NCI-H1417 treated with DMSO at 0.1 percent for 48 hours (cell line): Measurements from ENCODE around the gene OR10P1.

ENCODE experiments used
- DNase-seq: peaks from one replicate; lab custom pipeline; 2025; lab: John Stamatoyannopoulos, UW

Gene OR10P1

DNA sequence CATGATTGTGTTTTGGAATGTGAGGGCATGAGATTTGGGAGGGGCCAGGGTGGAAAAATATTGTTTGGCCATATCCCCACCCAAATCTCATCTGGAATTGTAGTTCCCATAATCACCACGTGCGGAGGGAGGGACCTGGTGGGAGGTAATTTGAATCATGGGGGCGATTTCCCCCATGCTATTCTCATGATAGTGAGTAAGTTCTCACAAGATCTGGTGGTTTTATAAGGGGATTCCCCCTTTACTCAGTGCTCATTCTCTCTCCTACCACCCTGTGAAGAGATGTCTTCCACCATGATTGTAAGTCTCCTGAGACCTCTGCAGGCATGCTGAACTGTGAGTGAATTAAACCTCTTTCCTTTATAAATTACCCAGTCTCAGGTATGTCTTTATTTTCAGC is 15.7 kb downstream of the OR10P1 start:
- DNase-seq = no peak

GRCh38 chr12:55653031-55653430 is 16.3 kb downstream of the OR10P1 start:
- no peak for DNase-seq

GRCh38 chr12:55654511-55655214 is 18.0 kb downstream of the OR10P1 start:
- DNase-seq = no peak

GRCh38 chr12:55657212-55657611 is 20.5 kb downstream of the OR10P1 start:
- no peak for DNase-seq

GRCh38 chr12:55658212-55658611 is 21.5 kb downstream of the OR10P1 start:
- DNase-seq = no peak

- DNase-seq = no peak
Measured at GRCh38 chr12:55658635-55659391, 22.1 kb downstream of the OR10P1 start.

DNA sequence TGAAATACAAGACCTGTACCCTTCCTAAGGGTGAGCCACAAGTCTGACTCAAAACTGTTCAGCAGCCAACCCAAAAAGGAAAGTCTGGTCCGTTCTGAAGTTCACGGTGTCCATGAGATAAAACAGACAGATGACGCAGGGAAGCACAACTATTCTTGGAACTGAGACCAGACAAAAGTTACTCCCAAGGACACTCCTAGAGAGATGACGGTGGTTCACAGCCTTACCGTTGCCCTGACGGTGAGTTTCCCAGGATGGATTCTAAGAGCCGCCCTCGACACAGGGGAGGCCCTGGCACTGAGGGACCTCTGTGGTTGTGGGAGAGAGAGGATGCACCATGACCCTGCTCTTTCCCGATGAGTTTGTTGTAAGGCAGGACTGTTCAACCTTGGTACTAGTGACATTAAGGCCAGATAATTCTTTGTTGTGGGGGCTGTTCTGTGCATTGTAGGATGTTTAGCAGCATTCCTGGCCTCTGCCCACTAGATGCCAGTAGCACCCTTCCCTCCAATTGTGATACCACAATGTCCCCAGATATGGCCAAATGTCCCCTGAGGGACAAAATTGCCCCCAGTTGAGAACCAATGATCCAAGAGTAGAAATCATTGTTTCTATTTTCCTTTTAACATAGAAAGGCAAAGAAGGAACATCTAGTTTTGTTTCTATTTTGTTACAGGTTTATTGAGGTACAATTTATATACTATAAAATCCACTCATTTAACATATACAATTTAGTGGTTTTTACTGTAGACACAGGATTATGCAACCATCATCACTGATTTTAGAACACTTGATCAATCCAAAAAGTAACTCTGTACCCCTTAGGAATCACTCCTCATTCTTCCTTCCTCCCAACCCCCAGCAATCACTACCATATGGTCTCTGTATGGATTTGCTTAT is 23.0 kb downstream of the OR10P1 start:
- DNase-seq = no peak

GRCh38 chr12:55663391-55663790 is 26.7 kb downstream of the OR10P1 start:
- no peak for DNase-seq

DNA sequence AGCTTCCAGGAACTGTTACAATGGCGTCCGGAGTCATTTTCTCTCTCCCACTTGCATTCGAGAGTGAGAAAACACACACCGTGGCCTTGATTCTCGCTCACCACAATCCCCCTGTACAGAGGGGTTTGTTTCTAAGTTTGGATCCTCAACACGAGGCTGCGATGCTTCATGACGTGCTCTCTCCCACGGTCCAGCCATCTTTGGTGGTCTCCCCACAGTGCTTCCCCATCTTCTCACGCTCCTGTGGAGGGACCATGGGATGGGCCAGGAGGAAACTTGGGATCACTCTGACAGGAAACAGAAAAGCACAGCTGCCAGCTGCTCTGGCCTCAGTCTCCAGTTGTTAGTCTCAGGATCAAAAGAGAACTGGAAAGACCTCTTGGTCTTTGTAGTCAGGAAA is 28.1 kb downstream of the OR10P1 start:
- DNase-seq = no peak

- no peak for DNase-seq
Measured at GRCh38 chr12:55666508-55666907, 29.8 kb downstream of the OR10P1 start.

DNA sequence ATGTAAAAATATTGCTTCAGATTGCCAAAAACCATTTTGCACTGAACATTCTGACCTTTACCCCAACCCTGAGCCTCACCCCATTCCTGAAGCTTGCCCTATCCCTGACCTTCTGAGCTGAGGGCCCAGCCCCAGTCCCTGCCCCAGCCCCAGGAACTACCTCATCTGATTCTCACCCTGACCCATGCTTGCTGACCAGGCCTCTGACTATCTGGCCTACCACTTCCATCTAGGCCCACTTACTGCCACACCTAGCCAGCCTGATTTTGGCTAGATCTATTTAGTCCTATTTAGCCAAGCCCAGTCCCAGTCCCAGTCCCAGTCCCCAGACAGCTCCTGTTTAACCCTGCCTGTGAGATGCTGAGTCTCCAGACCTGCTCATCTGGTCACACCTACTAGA is 33.6 kb downstream of the OR10P1 start:
- DNase-seq = no peak

GRCh38 chr12:55671746-55672145 is 35.1 kb downstream of the OR10P1 start:
- DNase-seq = no peak

GRCh38 chr12:55673638-55674037 is 36.9 kb downstream of the OR10P1 start:
- DNase-seq = no peak

GRCh38 chr12:55675666-55676065 is 39.0 kb downstream of the OR10P1 start:
- no peak for DNase-seq

- no peak for DNase-seq
Measured at GRCh38 chr12:55676707-55677106, 40.0 kb downstream of the OR10P1 start.

DNA sequence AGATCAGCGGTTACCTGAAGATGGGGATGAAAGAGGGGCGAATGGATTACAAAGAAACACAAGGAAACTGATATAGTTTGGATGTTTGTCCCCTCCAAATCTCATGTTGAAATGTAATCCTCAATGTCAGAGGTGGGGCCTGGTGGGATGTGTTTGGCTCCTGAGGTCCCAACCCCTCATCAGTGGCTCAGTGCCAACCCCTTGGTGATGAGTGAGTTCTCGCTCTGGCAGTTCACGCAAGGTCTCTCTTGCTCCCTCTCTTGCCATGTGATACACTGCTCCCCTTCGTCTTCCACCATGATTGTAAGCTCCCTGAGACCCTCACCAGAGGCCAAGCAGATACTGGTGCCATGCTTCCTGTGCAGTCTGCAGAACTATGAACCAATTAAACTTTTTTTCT is 43.0 kb downstream of the OR10P1 start:
- no peak for DNase-seq

GRCh38 chr12:55681142-55682077 is 44.7 kb downstream of the OR10P1 start:
- DNase-seq = no peak

DNA sequence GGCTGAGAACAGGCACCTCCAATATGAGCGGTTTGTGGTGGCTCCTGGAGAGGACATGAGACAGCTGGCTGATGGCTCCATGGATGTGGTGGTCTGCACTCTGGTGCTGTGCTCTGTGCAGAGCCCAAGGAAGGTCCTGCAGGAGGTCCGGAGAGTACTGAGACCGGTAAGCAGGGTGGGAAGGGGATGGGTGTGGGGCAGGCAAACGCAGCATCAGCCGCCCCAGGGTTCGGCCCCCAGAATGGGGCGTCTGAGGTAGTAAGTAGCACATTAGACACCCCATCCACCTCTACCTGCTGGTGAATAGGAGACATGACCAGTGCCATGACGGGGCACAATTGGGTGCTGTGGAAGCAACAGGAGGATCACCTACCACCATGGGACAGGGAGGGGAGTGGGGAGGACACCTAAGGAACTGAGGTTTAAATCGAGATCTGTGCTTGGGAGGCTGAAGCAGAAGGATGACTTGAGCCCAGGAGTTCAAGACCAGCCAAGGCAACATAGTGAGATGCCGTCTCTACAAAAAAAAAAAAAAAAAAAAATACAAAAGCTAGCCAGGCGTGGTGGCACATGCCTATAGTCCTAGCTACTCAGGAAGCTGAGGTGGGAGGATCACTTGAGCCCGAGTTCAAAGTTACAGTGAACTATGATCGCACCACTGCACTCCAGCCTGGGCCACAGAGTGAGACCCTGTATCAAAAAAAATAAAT is 45.5 kb downstream of the OR10P1 start:
- DNase-seq = no peak

GRCh38 chr12:55683676-55684075 is 47.0 kb downstream of the OR10P1 start:
- no peak for DNase-seq

- DNase-seq = no peak
Measured at GRCh38 chr12:55684761-55685370, 48.2 kb downstream of the OR10P1 start.
